Renal pelvis (tissue), 12 donors: ENCODE measurements around the gene GPD2. TPM values are rescaled to one million over a fixed set of nuclear protein-coding genes. Genes with fewer than 3 reads are reported as not detected.

Experiments used
- DNase-seq: peaks from one replicate; pipeline ENCODE4 v3.0.0-alpha.2; 2013
- long read RNA-seq, 16 experiments: transcript quantifications; one replicate each; lab custom pipeline, GENCODE V29; 2026
- polyA plus RNA-seq, 3 donors: library from polyadenylated mRNA; unstranded; fragments of 120-200 nt; gene quantifications; one replicate each; pipeline ENCODE4 v1.2.1, GENCODE V29; 2013; ENCODE audit not compliant: insufficient read length in 3 of 3

GPD2 gene
- polyA plus RNA-seq: 10 to 100 TPM; 17.7 to 23.7 (median 20.5) TPM
- long read RNA-seq, donor 1, partial matches to known transcripts: 0 of 1 reads
- long read RNA-seq, donor 1, other reads (novel, unspliced or antisense): 0 of 1 reads
- long read RNA-seq, donor 2, full-length matches to known transcripts: 4 of 4 reads
- long read RNA-seq, donor 2, partial matches to known transcripts: 0 of 4 reads
- long read RNA-seq, donor 2, other reads (novel, unspliced or antisense): 0 of 4 reads
- long read RNA-seq, donor 3, partial matches to known transcripts: 0 of 2 reads
- long read RNA-seq, donor 3, other reads (novel, unspliced or antisense): 0 of 2 reads
- long read RNA-seq, donor 4, partial matches to known transcripts: 0 of 1 reads
- long read RNA-seq, donor 4, other reads (novel, unspliced or antisense): 0 of 1 reads
- long read RNA-seq, donor 5, full-length matches to known transcripts: 3 of 3 reads
- long read RNA-seq, donor 5, partial matches to known transcripts: 0 of 3 reads
- long read RNA-seq, donor 5, other reads (novel, unspliced or antisense): 0 of 3 reads
- long read RNA-seq, donor 6, partial matches to known transcripts: 0 of 4 reads
- long read RNA-seq, donor 6, other reads (novel, unspliced or antisense): 0 of 4 reads
- long read RNA-seq, donor 7, full-length matches to known transcripts: 6 of 6 reads
- long read RNA-seq, donor 7, partial matches to known transcripts: 0 of 6 reads
- long read RNA-seq, donor 7, other reads (novel, unspliced or antisense): 0 of 6 reads
- long read RNA-seq, donor 8, full-length matches to known transcripts: 3 of 3 reads
- long read RNA-seq, donor 8, partial matches to known transcripts: 0 of 3 reads
- long read RNA-seq, donor 8, other reads (novel, unspliced or antisense): 0 of 3 reads
- long read RNA-seq, donor 9, partial matches to known transcripts: 0 of 1 reads
- long read RNA-seq, donor 9, other reads (novel, unspliced or antisense): 0 of 1 reads
- long read RNA-seq, donor 10, full-length matches to known transcripts: 5 of 5 reads
- long read RNA-seq, donor 10, partial matches to known transcripts: 0 of 5 reads
- long read RNA-seq, donor 10, other reads (novel, unspliced or antisense): 0 of 5 reads
- long read RNA-seq, donor 11, full-length matches to known transcripts: 2 of 2 reads
- long read RNA-seq, donor 11, partial matches to known transcripts: 0 of 2 reads
- long read RNA-seq, donor 11, other reads (novel, unspliced or antisense): 0 of 2 reads
- long read RNA-seq, donor 12, full-length matches to known transcripts: 5 of 26 reads
- long read RNA-seq, donor 12, partial matches to known transcripts: 21 of 26 reads
- long read RNA-seq, donor 12, other reads (novel, unspliced or antisense): 0 of 26 reads
- long read RNA-seq, donor 13: 0 reads
- long read RNA-seq, donor 14: 0 reads
- long read RNA-seq, donor 15, full-length matches to known transcripts: 3 of 3 reads
- long read RNA-seq, donor 15, partial matches to known transcripts: 0 of 3 reads
- long read RNA-seq, donor 15, other reads (novel, unspliced or antisense): 0 of 3 reads
- long read RNA-seq, donor 16, full-length matches to known transcripts: 4 of 4 reads
- long read RNA-seq, donor 16, partial matches to known transcripts: 0 of 4 reads
- long read RNA-seq, donor 16, other reads (novel, unspliced or antisense): 0 of 4 reads

GRCh38 chr2:156435718-156436496, at the start of gene GPD2:
TSS of gene GPD2 (plus strand) at chr2:156436379. CDS start at chr2:156476106, 39,727 bp downstream.
- DNase-seq: peak; percentile 88

GRCh38 chr2:156394033-156394741, 42.0 kb upstream of the GPD2 start:
- DNase-seq: no peak

GRCh38 chr2:156396126-156396525, 40.1 kb upstream of the GPD2 start:
- DNase-seq: no peak

- no peak for DNase-seq
Measured at GRCh38 chr2:156397229-156397628, 39.0 kb upstream of the GPD2 start.

GRCh38 chr2:156398176-156398575, 38.0 kb upstream of the GPD2 start:
- DNase-seq: no peak

- DNase-seq: no peak
Measured at GRCh38 chr2:156399224-156399949, 36.8 kb upstream of the GPD2 start.

GRCh38 chr2:156399950-156400705, 36.1 kb upstream of the GPD2 start:
- DNase-seq: peak; percentile 80

- peak; percentile 74 for DNase-seq
Measured at GRCh38 chr2:156400706-156401678, 35.2 kb upstream of the GPD2 start.

GRCh38 chr2:156401861-156402260, 34.3 kb upstream of the GPD2 start:
- DNase-seq: no peak

- no peak for DNase-seq
Measured at GRCh38 chr2:156405586-156405985, 30.6 kb upstream of the GPD2 start.

- DNase-seq: no peak
Measured at GRCh38 chr2:156411835-156412234, 24.3 kb upstream of the GPD2 start.

- no peak for DNase-seq
Measured at GRCh38 chr2:156421851-156422250, 14.3 kb upstream of the GPD2 start.

GRCh38 chr2:156423674-156424282, 12.4 kb upstream of the GPD2 start:
- no peak for DNase-seq

GRCh38 chr2:156427074-156427473, 9.1 kb upstream of the GPD2 start:
- no peak for DNase-seq

GRCh38 chr2:156429211-156429610, 7.0 kb upstream of the GPD2 start:
- no peak for DNase-seq

- DNase-seq: no peak
Measured at GRCh38 chr2:156430236-156430979, 5.8 kb upstream of the GPD2 start.
